Stimulated activated CD8-positive, alpha-beta memory T cell treated with anti-CD3 and anti-CD28 coated beads, Interleukin-4, amount 100 ng/mL, for 4 hours (primary cell): ENCODE results near the gene CXCR5.

Experiments used
- DNase-seq, 2 donors: peaks; one replicate each; pipeline ENCODE4 v3.0.0-alpha.2; 2020; ENCODE audit warnings: low read depth in 2 of 2, low spot score in 1 of 2

CXCR5 gene

GRCh38 chr11:118876286-118876685 is 7.4 kb upstream of the CXCR5 start:
- DNase-seq, result no peak

- no peak for DNase-seq
Measured at GRCh38 chr11:118877487-118878162, 6.1 kb upstream of the CXCR5 start.

- DNase-seq, result no peak
Measured at GRCh38 chr11:118878163-118878563, 5.5 kb upstream of the CXCR5 start.

GRCh38 chr11:118881228-118881627 is 2.5 kb upstream of the CXCR5 start:
- no peak for DNase-seq

GRCh38 chr11:118882491-118882890 is 1.2 kb upstream of the CXCR5 start:
- no peak for DNase-seq

GRCh38 chr11:118883004-118883367 is 706 bp upstream of the CXCR5 start:
- no peak for DNase-seq

- no peak for DNase-seq
Measured at GRCh38 chr11:118884875-118885274, 1.2 kb downstream of the CXCR5 start.

GRCh38 chr11:118885319-118885718 is 1.6 kb downstream of the CXCR5 start:
- DNase-seq, result no peak

GRCh38 chr11:118885831-118886565 is 2.3 kb downstream of the CXCR5 start:
- no peak for DNase-seq

- DNase-seq, result no peak
Measured at GRCh38 chr11:118886681-118887111, 3.0 kb downstream of the CXCR5 start.

GRCh38 chr11:118887206-118887605 is 3.5 kb downstream of the CXCR5 start:
- no peak for DNase-seq

- DNase-seq, result no peak
Measured at GRCh38 chr11:118888398-118888797, 4.7 kb downstream of the CXCR5 start.

GRCh38 chr11:118889797-118890196 is 6.1 kb downstream of the CXCR5 start:
- DNase-seq, result no peak

- no peak for DNase-seq
Measured at GRCh38 chr11:118892514-118892913, 8.8 kb downstream of the CXCR5 start.

- DNase-seq, result no peak
Measured at GRCh38 chr11:118892964-118893363, 9.3 kb downstream of the CXCR5 start.

- no peak for DNase-seq
Measured at GRCh38 chr11:118893662-118894061, 10.0 kb downstream of the CXCR5 start.

- no peak for DNase-seq
Measured at GRCh38 chr11:118894192-118894591, 10.5 kb downstream of the CXCR5 start.

- DNase-seq, result no peak
Measured at GRCh38 chr11:118895093-118896039, 11.7 kb downstream of the CXCR5 start.

- DNase-seq, result no peak
Measured at GRCh38 chr11:118896472-118896913, 12.8 kb downstream of the CXCR5 start.

- DNase-seq, result no peak
Measured at GRCh38 chr11:118896921-118897591, 13.4 kb downstream of the CXCR5 start.

- DNase-seq, result no peak
Measured at GRCh38 chr11:118897721-118898310, 14.1 kb downstream of the CXCR5 start.
